GM18507 (cell line): Measurements from ENCODE around the gene ZNHIT1.
"Not testable (repeated sequence)": the region's sequence is repeated elsewhere in the genome, so short reads cannot be mapped to it uniquely, and the experiment has no call there.

Experiments
- DNase-seq: peaks from one replicate; pipeline ENCODE4 v3.0.0; 2011; ENCODE audit warnings: low read depth; ENCODE audit not compliant: insufficient read length; ENCODE audit errors: extremely low spot score
- FAIRE-seq: peaks from 2 replicates; lab custom pipeline; 2011; peaks lifted over from hg19 to GRCh38; lab: Jason Lieb, UNC

ZNHIT1 gene

DNA sequence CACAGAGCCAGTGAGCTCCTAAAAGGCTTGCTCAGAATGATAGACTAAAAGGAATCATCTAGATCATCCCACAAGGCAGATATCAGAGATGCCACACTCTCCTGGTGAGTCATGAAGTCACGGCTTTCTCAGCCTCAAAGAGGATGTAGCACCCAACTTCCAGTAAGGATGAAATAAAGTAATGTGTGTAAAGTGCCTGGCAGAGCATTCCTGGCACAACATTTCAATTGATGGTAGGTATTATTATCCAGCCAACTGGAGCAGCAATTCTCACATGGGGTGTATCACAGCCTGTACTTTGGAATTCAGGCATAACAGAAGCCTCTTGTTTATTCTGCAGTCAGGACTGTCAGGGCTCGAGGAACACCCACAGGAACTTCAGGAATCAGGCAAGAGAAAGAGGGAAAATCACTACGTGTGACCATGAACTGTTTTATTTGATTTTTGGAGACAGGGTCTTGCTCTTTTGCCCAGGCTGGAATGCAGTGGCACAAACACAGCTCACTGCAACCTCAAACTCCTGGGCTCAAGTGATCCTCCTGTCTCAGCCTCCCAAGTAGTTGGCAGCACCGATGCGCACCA lies 32.6 kb upstream of the ZNHIT1 start:
- FAIRE-seq (no peak), DNase-seq (no peak)

DNA sequence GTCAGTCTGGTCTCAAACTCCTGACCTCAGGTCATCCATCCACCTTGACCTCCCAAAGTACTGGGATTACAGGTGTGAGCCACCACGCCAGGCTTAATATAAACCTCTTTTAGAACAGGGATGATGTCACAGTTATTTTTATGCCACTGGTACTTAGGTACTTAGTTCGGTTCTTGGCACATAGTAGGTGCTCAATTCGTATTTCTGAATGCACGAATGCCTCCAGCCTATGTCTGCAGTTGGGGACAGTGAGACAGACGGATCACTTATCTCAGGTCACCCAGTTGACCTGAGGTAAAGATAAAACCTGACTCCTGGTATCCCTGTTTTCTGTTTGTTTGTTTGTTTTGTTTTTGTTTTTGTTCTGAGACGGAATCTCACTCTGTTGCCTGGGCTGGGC lies 31.8 kb upstream of the ZNHIT1 start:
- FAIRE-seq (no peak), DNase-seq (no peak)

DNA sequence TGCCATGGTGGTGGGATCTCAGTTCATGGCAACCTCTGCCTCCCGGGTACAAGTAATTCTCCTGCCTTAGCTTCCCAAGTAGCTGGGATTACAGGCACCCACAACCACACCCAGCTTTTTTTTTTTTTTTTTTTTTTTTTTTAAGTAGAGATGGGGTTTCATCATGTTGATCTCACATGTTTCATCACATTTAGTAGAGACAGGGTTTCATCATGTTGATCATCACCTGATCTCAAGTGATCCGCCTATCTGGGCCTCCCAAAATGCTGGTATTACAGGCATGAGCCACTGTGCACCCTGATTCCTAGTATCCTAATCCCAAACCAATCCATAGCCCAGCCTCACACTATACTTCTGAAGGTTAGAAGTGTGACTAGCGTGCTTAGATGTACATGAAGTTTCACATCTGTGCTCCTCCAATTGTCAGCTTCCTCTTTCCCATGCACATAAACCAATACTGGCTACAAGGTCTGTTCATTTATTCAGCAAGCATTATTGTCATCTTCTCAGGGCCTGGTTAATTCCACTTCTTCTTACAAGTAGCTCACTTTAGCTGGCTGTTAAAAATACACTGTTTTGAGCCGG lies 31.0 kb upstream of the ZNHIT1 start:
- no peak for FAIRE-seq
- DNase-seq: no peak

DNA sequence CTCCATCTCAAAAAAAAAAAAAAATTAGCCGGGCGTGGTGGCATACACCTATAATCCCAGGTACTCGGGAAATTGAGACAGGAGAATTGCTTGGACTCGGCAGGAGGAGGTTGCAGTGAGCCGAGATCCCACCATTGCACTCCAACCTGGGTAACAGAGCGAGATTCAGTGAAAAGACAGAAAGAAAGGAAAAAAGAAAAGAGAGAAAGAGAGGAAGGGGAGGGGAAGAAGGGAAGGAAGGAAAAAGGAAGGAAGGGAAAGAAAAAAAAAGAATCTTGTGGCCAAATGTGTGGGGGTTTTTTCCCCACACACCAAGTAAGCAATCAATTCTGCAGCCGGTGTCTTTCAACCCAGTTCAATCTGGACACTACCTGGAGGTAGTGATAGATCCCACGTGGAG lies 28.9 kb upstream of the ZNHIT1 start:
- DNase-seq (no peak), FAIRE-seq (no peak)

DNA sequence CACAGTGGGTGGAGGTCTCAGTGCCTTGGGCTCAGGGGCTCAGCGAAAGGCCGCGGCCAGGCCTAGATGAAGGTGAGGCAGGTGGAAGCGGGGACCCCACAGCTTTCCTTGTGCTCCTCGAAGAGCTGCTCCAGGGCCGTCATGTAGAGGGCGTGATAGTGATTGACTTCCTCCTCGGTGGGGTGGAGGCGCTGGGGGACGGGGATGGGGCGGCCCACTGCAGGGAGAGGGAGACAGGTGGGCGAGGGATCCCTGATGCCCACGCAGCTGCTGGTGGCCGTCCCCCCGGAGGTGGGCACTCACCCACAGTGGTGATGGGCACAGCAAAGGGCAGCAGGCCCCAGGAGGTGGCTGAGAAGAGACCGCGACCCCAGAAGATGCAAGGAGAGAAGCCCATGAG lies 22.1 kb upstream of the ZNHIT1 start:
- FAIRE-seq (no peak), DNase-seq (no peak)

DNA sequence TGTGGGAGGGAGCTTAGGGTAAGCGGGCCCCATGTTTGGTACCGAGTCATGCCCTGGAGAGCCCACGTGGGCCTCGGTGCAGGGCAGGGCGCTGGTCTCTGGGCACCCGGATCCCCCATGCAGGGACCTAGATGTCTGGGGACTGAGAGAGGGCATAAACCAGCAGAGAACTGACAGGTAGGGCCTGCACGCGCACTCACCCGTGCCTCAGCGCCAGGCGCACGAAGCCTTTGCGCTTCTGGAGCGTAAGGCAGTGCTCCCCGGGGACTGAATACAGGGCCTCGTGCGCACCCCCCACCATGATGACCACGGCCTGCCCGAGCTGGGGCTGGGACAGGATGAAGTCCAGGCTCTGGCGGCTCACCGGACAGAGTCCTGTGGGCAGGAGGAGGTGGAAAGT lies 20.0 kb upstream of the ZNHIT1 start:
- FAIRE-seq (no peak), DNase-seq (no peak)

DNA sequence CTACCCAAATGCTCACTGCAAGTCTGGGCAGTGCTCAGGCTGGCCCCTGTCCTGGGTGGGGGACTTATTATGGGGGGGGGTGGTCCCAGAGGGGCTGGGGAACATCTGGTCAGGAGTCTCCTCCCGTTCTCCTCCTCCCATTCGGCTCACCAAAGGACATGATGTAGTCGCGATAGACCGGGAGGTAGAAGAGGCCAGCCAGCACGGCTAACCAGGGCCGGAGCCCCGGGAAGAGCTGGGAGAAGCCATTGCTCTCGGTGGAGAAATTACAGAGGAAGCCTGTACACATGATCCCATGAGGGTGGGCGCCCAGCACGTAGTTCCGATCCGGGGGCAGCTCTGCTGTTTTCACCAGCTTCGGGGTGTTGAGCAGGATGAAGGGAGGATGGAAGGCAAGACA lies 19.5 kb upstream of the ZNHIT1 start:
- FAIRE-seq: no peak
- no peak for DNase-seq

DNA sequence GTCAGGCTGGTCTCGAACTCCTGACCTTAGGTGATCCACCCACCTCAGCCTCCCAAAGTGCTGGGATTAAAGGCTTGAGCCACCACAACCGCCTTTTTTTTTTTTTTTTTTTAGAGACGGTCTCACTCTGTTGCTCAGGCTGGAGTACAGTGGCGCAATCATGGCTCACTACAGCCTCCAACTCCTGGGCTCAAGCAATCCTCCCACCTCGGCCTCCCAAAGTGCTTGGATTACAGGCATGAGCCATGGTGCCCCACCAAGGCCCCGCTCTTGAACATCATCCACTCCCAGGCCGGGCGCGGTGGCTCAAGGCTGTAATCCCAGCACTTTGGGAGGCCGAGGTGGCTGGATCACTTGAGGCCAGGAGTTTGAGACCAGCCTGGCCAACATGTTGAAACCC lies 18.4 kb upstream of the ZNHIT1 start:
- not testable (repeated sequence) for FAIRE-seq, DNase-seq

DNA sequence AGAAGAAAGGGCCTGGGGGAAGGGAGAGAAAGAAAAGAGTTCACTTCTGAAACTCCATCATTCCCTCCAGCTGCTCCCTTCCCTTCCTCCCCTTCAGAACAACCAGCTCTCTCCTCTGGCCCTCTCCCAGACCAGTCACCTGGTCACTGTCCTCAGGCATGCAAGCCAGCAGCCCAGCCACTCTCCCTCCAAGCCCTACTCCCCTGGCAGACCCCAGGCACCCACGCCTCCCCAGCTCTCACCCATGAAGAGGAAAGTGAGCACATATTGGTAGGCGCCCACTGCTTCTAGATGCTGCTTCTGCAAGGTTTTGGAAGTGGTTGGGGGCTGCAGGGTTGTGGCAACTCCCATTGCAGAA lies 17.5 kb upstream of the ZNHIT1 start:
- no peak for FAIRE-seq
- DNase-seq: no peak

DNA sequence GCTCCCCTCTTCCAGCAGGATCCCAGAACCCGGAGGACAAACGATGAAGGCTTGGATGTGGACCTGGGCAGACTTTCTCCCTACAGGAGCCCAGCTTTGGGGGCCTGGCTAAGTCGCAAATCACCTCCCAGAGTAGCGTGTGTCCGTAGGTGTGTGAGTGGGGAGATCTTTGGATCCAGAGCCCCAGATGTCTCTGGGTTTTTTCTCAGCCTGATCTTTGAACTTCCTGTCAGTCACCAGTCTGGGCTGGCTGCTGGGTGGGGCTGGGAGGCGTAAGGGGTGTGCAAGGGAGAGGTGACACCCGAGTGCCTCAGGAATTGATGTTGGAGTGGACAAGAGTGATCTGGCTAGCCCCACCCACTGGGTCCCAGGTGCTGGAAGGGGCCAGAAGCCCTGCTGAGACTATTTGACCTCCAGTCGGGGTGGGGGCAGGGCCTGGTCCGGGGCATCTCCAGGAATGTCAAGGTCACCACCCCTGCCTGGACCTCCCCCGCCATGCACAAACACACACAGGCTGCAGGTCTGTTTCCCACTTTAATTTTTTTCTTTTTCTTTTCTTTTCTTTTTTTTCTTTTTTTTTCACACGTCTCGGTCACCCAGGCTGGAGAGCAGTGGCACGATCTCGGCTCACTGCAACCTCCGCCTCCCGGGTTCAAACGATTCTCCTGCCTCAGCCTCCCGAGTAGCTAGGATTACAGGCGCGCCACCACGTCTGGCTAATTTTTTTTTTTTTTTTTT lies 16.9 kb upstream of the ZNHIT1 start, which contains the start of gene MOGAT3:
Gene MOGAT3, minus strand, starts transcription at position 175 of the 738 bp plus-strand sequence. CDS start 182 bp downstream, outside the sequence.
- DNase-seq: no peak
- FAIRE-seq: no peak

DNA sequence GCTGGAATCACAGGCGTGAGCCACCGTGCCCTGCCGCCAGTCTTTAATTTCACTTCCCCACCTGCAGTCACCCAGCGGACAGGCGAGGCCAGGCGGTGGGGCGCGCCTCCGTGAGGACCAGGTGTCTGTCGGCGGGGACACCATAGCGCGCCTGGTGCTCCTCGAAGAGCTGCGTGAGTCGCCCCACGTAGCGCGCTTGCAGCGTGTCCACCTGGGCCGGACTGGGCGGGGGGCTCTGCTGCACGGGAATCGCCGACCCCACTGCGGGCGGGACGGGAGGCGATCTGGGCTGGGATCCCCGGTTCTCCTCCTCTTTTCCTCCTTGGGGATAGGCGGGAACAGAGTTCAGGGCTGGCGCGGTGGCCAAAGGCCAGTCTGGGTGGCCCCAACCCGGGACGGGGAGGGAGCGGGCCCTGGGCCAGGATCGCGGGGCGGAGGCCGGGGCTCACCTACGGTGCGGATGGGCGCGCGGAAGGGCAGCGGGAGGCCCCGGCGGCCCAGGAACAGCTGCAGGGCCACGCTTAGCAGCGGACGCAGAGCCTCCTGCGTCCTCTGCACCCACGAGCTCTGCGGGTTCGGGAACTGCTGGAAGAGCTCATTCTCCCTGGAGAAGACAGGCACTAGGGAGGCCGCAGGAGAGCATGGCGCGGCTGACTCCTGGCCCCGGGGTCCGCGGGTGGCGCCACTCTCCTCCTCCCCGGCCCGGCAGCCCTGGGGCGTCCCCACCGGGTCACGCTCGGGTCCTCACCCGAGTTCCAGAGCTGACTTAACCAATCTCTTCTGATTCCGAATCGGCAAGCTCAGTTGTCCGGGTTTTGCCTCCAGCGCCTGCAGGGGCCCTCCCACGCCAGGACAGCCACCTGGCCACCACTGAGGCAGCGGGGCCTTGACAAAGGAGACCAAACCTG lies 16.0 kb upstream of the ZNHIT1 start:
- FAIRE-seq: no peak
- DNase-seq: no peak

DNA sequence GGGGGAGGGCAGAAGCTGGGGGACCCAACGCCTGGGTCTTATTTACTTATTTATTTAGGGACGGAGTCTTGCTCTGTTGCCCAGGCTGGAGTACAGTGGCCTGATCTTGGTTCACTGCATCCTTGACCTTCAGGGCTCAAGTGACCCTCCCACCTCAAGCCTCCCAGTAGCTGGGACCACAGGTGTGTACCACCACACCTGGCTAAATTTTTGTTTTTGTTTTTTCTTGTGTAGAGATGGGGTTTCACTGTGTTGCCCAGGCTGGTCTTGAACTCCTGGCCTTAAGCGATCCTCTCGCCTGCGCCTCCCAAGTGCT lies 15.4 kb upstream of the ZNHIT1 start:
- FAIRE-seq: no peak

DNA sequence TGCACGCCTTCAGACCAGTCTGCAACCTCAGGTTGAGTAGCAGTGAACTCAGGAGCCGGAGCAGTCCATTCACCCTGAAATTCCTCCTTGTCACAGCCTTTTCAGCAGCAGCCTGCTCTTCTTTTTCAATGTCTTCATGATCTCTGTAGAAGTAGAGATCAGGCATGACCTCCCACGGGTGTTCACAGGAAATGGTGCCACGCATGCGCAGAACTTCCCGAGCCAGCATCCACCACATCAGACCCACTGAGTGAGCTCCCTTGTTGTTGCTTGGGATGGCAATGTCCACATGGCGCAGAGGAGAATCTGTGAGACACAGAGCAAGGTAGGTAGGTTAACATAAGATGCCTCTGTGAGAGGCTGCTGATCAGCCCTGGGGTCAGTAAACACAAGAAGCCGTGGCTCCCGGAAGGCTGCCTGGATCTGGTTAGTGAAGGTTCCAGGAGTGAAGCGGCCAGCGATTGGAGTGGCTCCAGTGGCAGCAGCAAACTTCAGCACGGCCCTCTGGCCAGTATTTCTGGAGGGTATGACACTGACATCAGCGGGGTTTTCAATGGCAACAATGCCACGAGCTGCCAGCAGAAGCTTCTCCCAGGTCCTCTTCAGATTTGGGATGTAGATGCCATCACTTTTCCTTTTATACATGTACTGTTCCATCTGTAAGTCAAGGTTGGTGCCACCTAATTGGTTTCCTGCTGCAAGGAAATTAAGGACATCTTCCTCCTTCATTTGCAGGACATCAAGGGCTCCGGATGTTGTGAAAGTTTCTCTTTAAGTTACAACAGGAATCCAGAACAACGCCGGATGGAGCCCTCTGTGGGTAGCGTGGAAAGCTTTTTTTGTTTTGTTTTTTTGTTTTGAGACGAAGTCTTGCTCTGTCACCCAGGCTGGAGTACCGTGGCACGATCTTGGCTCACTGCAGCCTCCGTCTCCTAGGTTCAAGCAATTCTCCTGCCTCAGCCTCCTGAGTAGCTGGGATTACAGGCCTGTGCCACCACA lies 13.9 kb upstream of the ZNHIT1 start:
- not testable (repeated sequence) for FAIRE-seq, DNase-seq

More for the DNA sequence above, 15.4 kb upstream of the ZNHIT1 start:
- DNase-seq: no peak

DNA sequence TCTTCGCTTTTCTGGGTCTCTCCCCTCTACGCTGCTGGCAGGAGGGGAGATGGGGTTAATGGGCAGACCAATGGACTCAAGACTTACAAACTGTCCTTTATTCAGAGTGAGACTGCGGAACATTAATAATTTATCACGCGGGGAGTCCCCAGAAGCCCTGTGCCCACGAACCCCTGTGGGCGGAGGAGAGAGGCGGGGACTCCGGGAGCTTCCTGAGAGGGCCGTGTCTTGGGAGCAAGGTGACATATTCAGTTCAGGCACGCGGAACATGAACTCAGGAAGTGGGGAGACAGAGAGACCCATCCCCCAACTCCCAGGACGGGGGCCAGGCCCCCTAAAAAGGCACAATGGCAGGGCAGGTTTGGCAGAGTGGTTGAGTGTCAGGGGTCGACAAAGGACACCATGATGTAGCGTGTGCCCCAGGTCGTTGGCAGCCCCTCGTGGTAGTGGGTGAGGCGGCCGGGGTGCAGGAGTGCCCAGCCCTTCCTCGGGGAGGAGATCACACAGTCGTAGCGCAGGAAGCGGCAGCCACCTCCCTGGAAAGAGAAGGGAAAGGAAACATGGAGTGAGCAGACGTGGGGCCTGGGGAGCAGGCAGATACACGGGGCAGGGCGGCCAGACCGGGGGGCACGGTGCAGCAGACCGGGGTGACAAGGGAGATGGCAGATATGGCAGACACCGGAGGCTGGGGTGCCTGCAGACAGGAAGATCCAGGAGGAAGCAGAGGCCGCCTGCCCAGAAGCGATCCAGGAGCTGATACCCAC lies 11.9 kb upstream of the ZNHIT1 start:
- FAIRE-seq (no peak), DNase-seq (no peak)

DNA sequence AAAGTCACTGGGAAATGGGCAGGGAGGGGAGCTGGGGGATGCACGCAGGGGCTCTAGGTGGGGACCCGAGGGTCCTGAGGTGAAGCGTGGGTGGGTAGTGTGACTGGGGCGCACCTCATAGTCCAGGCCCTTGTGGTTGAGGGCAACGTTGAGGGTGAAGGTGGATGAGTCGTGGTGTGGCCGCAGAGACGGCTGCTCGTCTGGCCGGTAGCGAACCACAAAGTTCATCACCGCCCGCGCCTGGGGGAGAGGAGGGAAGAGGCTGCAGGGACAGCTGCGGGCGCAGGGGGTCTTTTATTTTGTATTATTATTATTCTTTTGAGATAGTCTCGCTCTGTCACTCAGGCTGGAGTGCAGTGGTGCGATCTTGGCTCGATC lies 11.3 kb upstream of the ZNHIT1 start:
- DNase-seq: no peak
- no peak for FAIRE-seq

DNA sequence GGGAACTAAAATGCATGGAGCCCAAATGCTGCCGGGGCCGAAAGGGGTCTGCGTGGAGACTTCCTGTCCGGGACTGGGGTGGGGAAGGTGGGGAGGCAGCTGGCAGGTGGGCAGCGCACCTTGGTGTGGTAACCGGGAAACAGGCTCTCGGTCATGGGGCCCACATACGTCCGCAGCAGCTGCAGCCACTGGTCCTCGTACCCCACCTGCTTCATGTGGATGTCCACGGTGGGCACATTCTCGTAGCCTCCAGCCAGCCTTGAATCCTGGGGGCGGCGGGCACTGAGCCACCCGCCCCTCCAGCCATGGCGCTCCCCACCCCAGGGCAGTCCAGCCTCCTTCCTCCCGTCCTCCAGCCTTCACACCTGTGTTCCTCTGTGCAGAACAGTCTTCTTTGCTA lies 10.5 kb upstream of the ZNHIT1 start:
- FAIRE-seq (no peak), DNase-seq (no peak)

DNA sequence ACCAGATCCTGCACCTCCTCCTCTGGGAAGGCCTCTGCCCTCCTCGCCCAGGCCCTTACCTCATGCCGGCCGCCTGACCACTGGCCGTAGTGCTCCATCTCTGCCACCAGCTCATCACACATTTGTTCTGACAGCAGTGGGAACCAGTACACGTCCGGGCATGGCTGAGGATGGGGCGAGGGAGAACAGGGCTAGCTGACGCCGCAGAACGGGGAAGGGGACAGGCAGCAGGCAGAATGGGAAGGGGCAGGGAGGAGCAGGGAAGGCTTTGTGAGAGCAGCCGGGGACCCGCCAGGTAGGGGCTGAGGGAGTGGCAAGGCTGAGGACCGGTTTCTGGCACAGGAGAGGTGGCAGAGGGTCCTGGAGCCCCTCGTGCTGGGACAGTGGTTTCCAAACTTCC lies 9.2 kb upstream of the ZNHIT1 start:
- DNase-seq: no peak
- no peak for FAIRE-seq

DNA sequence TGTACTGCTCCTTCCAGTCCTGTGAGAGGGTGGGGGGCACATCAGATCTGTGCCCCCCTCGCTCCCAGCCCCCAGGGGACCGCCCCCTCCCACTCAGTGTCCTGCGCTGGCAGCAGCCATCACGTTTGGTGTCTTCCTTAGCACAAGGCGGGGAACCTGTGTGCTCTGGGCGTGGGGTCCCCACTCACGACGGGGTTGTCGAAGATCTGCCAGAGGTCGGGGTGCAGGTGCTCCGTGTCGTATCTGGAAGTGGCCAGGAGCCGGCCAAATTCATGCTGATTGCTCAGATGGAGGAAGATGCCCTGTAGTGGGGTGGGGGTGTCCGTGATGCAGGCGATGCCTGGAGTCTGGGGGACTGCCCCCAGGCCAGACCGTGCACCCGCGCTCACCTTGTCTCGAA lies 7.8 kb upstream of the ZNHIT1 start:
- FAIRE-seq (no peak), DNase-seq (no peak)
